ENCODE results near the gene MPDZ.
"Not testable (repeated sequence)": the region's sequence is repeated elsewhere in the genome, so short reads cannot be mapped to it uniquely, and the experiment has no call there.

Gene MPDZ

GRCh38 chr9:13224366-13224765 lies 55.1 kb downstream of the MPDZ start:
- Mint-ChIP-seq H3K4me1 (ENCODE audit: low read depth) (no peaks in the 10 kb centered on the region), H3K36me3 (ENCODE audit: low read depth) (no peaks in the 10 kb centered on the region), H3K27me3 (ENCODE audit: low read depth) (no peaks in the 10 kb centered on the region)

GRCh38 chr9:13222733-13223132 lies 56.8 kb downstream of the MPDZ start:
- not testable (repeated sequence) for H3K9me3 Mint-ChIP-seq; H3K4me1 Mint-ChIP-seq (ENCODE audit: low read depth); H3K27ac Mint-ChIP-seq; H3K27me3 Mint-ChIP-seq (ENCODE audit: low read depth); H3K36me3 Mint-ChIP-seq (ENCODE audit: low read depth); H3K4me3 Mint-ChIP-seq

More at GRCh38 chr9:13224366-13224765, 55.1 kb downstream of the MPDZ start:
- no peak overlapping the region for H3K27ac Mint-ChIP-seq
- no peaks in the 10 kb centered on the region for H3K9me3 Mint-ChIP-seq
- no peak overlapping the region for H3K4me3 Mint-ChIP-seq

- H3K4me3 Mint-ChIP-seq = no peak overlapping the region
- no peaks in the 10 kb centered on the region for H3K9me3 Mint-ChIP-seq
- H3K27ac Mint-ChIP-seq = no peak overlapping the region
- no peaks in the 10 kb centered on the region for H3K27me3 Mint-ChIP-seq (ENCODE audit: low read depth)
- no peaks in the 10 kb centered on the region for H3K4me1 Mint-ChIP-seq (ENCODE audit: low read depth)
- H3K36me3 Mint-ChIP-seq (ENCODE audit: low read depth) = no peaks in the 10 kb centered on the region
Observed at GRCh38 chr9:13221741-13222140, 57.8 kb downstream of the MPDZ start.

- Mint-ChIP-seq H3K36me3 (ENCODE audit: low read depth) (no peaks in the 10 kb centered on the region), H3K4me3 (no peak overlapping the region), H3K27ac (no peak overlapping the region), H3K9me3 (no peaks in the 10 kb centered on the region), H3K4me1 (ENCODE audit: low read depth) (no peaks in the 10 kb centered on the region), H3K27me3 (ENCODE audit: low read depth) (no peaks in the 10 kb centered on the region)
Observed at GRCh38 chr9:13220837-13221236, 58.7 kb downstream of the MPDZ start.

- no peaks in the 10 kb centered on the region for H3K27me3 Mint-ChIP-seq (ENCODE audit: low read depth)
- no peaks in the 10 kb centered on the region for H3K9me3 Mint-ChIP-seq
- H3K27ac Mint-ChIP-seq = no peak overlapping the region
- no peaks in the 10 kb centered on the region for H3K36me3 Mint-ChIP-seq (ENCODE audit: low read depth)
- no peak overlapping the region for H3K4me3 Mint-ChIP-seq
- no peaks in the 10 kb centered on the region for H3K4me1 Mint-ChIP-seq (ENCODE audit: low read depth)
Observed at GRCh38 chr9:13215791-13216554, 63.5 kb downstream of the MPDZ start.

GRCh38 chr9:13213998-13214397 lies 65.5 kb downstream of the MPDZ start:
- Mint-ChIP-seq H3K9me3 (no peaks in the 10 kb centered on the region), H3K27me3 (ENCODE audit: low read depth) (no peaks in the 10 kb centered on the region), H3K36me3 (ENCODE audit: low read depth) (no peaks in the 10 kb centered on the region), H3K4me3 (no peak overlapping the region), H3K4me1 (ENCODE audit: low read depth) (no peaks in the 10 kb centered on the region), H3K27ac (no peak overlapping the region)

- no peaks in the 10 kb centered on the region for H3K9me3 Mint-ChIP-seq
- no peaks in the 10 kb centered on the region for H3K4me1 Mint-ChIP-seq (ENCODE audit: low read depth)
- no peak overlapping the region for H3K4me3 Mint-ChIP-seq
- H3K27me3 Mint-ChIP-seq (ENCODE audit: low read depth) = no peaks in the 10 kb centered on the region
- no peaks in the 10 kb centered on the region for H3K36me3 Mint-ChIP-seq (ENCODE audit: low read depth)
- no peak overlapping the region for H3K27ac Mint-ChIP-seq
Observed at GRCh38 chr9:13213337-13213736, 66.2 kb downstream of the MPDZ start.

- Mint-ChIP-seq H3K27me3 (ENCODE audit: low read depth) (no peaks in the 10 kb centered on the region), H3K9me3 (peaks cover 7% of the 10 kb centered on the region), H3K4me3 (no peak overlapping the region), H3K4me1 (ENCODE audit: low read depth) (no peaks in the 10 kb centered on the region), H3K36me3 (ENCODE audit: low read depth) (no peaks in the 10 kb centered on the region), H3K27ac (no peak overlapping the region)
Observed at GRCh38 chr9:13210306-13210705, 69.2 kb downstream of the MPDZ start.

GRCh38 chr9:13209498-13209897 lies 70.0 kb downstream of the MPDZ start:
- Mint-ChIP-seq H3K9me3 (peaks cover 7% of the 10 kb centered on the region), H3K27me3 (ENCODE audit: low read depth) (no peaks in the 10 kb centered on the region), H3K36me3 (ENCODE audit: low read depth) (no peaks in the 10 kb centered on the region), H3K27ac (no peak overlapping the region), H3K4me1 (ENCODE audit: low read depth) (no peaks in the 10 kb centered on the region), H3K4me3 (no peak overlapping the region)

- Mint-ChIP-seq H3K27me3 (ENCODE audit: low read depth) (no peaks in the 10 kb centered on the region), H3K4me1 (ENCODE audit: low read depth) (no peaks in the 10 kb centered on the region), H3K9me3 (peaks cover 7% of the 10 kb centered on the region), H3K27ac (no peak overlapping the region), H3K36me3 (ENCODE audit: low read depth) (no peaks in the 10 kb centered on the region), H3K4me3 (no peak overlapping the region)
Observed at GRCh38 chr9:13205824-13206223, 73.7 kb downstream of the MPDZ start.

- no peak overlapping the region for H3K27ac Mint-ChIP-seq
- no peaks in the 10 kb centered on the region for H3K4me1 Mint-ChIP-seq (ENCODE audit: low read depth)
- H3K36me3 Mint-ChIP-seq (ENCODE audit: low read depth) = no peaks in the 10 kb centered on the region
Observed at GRCh38 chr9:13190040-13190439, 89.5 kb downstream of the MPDZ start.

GRCh38 chr9:13189362-13189761 lies 90.1 kb downstream of the MPDZ start:
- Mint-ChIP-seq H3K9me3 (no peaks in the 10 kb centered on the region), H3K27me3 (ENCODE audit: low read depth) (no peaks in the 10 kb centered on the region), H3K4me1 (ENCODE audit: low read depth) (no peaks in the 10 kb centered on the region), H3K36me3 (ENCODE audit: low read depth) (no peaks in the 10 kb centered on the region), H3K4me3 (no peak overlapping the region), H3K27ac (no peak overlapping the region)

More at GRCh38 chr9:13190040-13190439, 89.5 kb downstream of the MPDZ start:
- H3K9me3 Mint-ChIP-seq = no peaks in the 10 kb centered on the region
- no peaks in the 10 kb centered on the region for H3K27me3 Mint-ChIP-seq (ENCODE audit: low read depth)
- H3K4me3 Mint-ChIP-seq = no peak overlapping the region

- no peaks in the 10 kb centered on the region for H3K27me3 Mint-ChIP-seq (ENCODE audit: low read depth)
- H3K27ac Mint-ChIP-seq = no peak overlapping the region
- no peaks in the 10 kb centered on the region for H3K9me3 Mint-ChIP-seq
- no peaks in the 10 kb centered on the region for H3K4me1 Mint-ChIP-seq (ENCODE audit: low read depth)
- no peaks in the 10 kb centered on the region for H3K36me3 Mint-ChIP-seq (ENCODE audit: low read depth)
- H3K4me3 Mint-ChIP-seq = no peak overlapping the region
Observed at GRCh38 chr9:13186774-13187173, 92.7 kb downstream of the MPDZ start.

- H3K27me3 Mint-ChIP-seq (ENCODE audit: low read depth) = no peaks in the 10 kb centered on the region
- H3K4me1 Mint-ChIP-seq (ENCODE audit: low read depth) = no peaks in the 10 kb centered on the region
- no peaks in the 10 kb centered on the region for H3K9me3 Mint-ChIP-seq
- no peaks in the 10 kb centered on the region for H3K36me3 Mint-ChIP-seq (ENCODE audit: low read depth)
- H3K4me3 Mint-ChIP-seq = no peak overlapping the region
- H3K27ac Mint-ChIP-seq = no peak overlapping the region
Observed at GRCh38 chr9:13186091-13186490, 93.4 kb downstream of the MPDZ start.

- Mint-ChIP-seq H3K4me1 (ENCODE audit: low read depth) (no peaks in the 10 kb centered on the region), H3K9me3 (no peaks in the 10 kb centered on the region), H3K36me3 (ENCODE audit: low read depth) (no peaks in the 10 kb centered on the region), H3K4me3 (no peak overlapping the region), H3K27ac (no peak overlapping the region), H3K27me3 (ENCODE audit: low read depth) (no peaks in the 10 kb centered on the region)
Observed at GRCh38 chr9:13181652-13182051, 97.8 kb downstream of the MPDZ start.

- H3K27me3 Mint-ChIP-seq (ENCODE audit: low read depth) = no peaks in the 10 kb centered on the region
- no peak overlapping the region for H3K27ac Mint-ChIP-seq
- no peak overlapping the region for H3K4me3 Mint-ChIP-seq
- no peaks in the 10 kb centered on the region for H3K36me3 Mint-ChIP-seq (ENCODE audit: low read depth)
- H3K9me3 Mint-ChIP-seq = no peaks in the 10 kb centered on the region
- no peaks in the 10 kb centered on the region for H3K4me1 Mint-ChIP-seq (ENCODE audit: low read depth)
Observed at GRCh38 chr9:13179257-13179656, 100.2 kb downstream of the MPDZ start.
